ENCODE measurements around the gene NPL. TPM values are rescaled to one million over a fixed set of nuclear protein-coding genes. Genes with fewer than 3 reads are reported as not detected.
A peak's percentile ranks its signal among the peaks of the same experiment; 100 is the strongest.

Gene NPL
- total and polyA plus RNA-seq, 9 of the 15 experiments (the other 6 are each of a cell fraction or from before 2014, with no cell fraction given): 9.9 to 22.3 (median 14.2) TPM

DNA sequence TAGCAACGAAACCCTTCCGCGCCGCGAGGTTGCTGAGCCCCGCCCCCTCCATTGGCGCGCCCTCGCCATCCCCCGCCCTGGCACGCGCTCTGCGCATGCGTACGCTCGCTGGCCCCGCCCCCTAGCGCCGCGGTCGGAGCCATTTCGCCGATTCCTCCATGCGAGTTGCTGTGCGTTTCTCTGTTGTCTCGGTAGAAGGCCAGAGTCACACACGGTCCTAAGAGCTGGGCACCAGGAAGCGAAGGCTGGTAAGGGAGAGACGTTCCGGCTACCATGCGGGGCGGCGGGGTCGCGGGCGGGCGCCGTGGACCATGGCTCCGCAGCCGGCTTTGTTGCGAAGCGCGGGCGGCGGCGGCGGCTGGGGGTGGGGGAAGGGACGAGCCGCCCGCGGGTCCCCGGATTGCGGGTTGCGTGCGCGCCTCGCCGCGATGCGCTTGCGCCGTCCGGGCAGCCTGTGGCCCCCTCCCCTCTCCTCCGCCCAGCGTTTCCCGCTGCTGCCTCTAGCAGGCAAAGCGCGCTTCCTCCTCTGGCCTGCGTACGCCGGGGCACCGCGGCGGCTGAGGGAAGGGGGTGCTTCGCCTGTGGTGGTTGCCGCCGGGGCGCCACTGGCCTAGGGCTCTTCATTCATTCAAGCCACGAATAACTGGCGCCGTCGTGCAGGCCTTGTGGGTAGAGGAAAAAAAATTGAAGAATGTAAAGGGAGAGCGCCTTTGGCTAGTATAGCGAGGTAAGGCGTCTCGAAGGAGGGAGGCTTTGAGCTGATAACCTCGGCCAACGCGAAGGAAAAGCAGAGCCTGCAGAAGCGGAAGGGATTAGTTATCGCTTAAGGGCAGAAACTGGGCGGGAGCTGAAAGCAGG is 49.9 kb downstream of the NPL start, which contains the start of gene DHX9 (continued):
- TF ChIP-seq ZNF41 (CRISPR knock-in tag; conservative IDR thresholded peaks at IDR 0.05) (no peak), WHSC1 (IDR thresholded peaks at IDR 0.05; ENCODE audit: low read length) (no peak), PPARD (CRISPR knock-in tag; IDR thresholded peaks at IDR 0.05) (no peak), ZNF780A (CRISPR knock-in tag; IDR thresholded peaks at IDR 0.05) (no peak), ZKSCAN8 (CRISPR knock-in tag; IDR thresholded peaks at IDR 0.05) (no peak), CC2D1A (IDR thresholded peaks at IDR 0.05) (peak; percentile 77; the same call in 1 of the 2 replicates), RCOR1 (IDR thresholded peaks at IDR 0.05; ENCODE audit: borderline replicate concordance in 1 of 2, low read depth in 2 of 2, low read length in 2 of 2) (peak; percentile 69 to 89; a peak in 3 of 4 replicates), PHF20 (IDR thresholded peaks at IDR 0.05; ENCODE audit: partially characterized antibody) (peak; percentile 63), TFAM (CRISPR knock-in tag; conservative IDR thresholded peaks at IDR 0.05) (no peak), NR3C1 (CRISPR knock-in tag; IDR thresholded peaks at IDR 0.05) (no peak), SOX6 (IDR thresholded peaks at IDR 0.05) (peak; percentile 70), ETV1 (tag; conservative IDR thresholded peaks at IDR 0.05; ENCODE audit: low read depth) (peak; percentile 94)
- TF ChIP-seq, protein P1, sequence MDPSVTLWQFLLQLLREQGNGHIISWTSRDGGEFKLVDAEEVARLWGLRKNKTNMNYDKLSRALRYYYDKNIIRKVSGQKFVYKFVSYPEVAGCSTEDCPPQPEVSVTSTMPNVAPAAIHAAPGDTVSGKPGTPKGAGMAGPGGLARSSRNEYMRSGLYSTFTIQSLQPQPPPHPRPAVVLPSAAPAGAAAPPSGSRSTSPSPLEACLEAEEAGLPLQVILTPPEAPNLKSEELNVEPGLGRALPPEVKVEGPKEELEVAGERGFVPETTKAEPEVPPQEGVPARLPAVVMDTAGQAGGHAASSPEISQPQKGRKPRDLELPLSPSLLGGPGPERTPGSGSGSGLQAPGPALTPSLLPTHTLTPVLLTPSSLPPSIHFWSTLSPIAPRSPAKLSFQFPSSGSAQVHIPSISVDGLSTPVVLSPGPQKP (CRISPR knock-in tag; IDR thresholded peaks at IDR 0.05): no peak
- TF ChIP-seq, protein P2, sequence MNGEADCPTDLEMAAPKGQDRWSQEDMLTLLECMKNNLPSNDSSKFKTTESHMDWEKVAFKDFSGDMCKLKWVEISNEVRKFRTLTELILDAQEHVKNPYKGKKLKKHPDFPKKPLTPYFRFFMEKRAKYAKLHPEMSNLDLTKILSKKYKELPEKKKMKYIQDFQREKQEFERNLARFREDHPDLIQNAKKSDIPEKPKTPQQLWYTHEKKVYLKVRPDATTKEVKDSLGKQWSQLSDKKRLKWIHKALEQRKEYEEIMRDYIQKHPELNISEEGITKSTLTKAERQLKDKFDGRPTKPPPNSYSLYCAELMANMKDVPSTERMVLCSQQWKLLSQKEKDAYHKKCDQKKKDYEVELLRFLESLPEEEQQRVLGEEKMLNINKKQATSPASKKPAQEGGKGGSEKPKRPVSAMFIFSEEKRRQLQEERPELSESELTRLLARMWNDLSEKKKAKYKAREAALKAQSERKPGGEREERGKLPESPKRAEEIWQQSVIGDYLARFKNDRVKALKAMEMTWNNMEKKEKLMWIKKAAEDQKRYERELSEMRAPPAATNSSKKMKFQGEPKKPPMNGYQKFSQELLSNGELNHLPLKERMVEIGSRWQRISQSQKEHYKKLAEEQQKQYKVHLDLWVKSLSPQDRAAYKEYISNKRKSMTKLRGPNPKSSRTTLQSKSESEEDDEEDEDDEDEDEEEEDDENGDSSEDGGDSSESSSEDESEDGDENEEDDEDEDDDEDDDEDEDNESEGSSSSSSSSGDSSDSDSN (IDR thresholded peaks at IDR 0.05; ENCODE audit: borderline replicate concordance in 1 of 2, low read depth in 2 of 2, low read length in 2 of 2): peak; percentile 64 to 94; a peak in 3 of 4 replicates
- TF ChIP-seq, protein P3, sequence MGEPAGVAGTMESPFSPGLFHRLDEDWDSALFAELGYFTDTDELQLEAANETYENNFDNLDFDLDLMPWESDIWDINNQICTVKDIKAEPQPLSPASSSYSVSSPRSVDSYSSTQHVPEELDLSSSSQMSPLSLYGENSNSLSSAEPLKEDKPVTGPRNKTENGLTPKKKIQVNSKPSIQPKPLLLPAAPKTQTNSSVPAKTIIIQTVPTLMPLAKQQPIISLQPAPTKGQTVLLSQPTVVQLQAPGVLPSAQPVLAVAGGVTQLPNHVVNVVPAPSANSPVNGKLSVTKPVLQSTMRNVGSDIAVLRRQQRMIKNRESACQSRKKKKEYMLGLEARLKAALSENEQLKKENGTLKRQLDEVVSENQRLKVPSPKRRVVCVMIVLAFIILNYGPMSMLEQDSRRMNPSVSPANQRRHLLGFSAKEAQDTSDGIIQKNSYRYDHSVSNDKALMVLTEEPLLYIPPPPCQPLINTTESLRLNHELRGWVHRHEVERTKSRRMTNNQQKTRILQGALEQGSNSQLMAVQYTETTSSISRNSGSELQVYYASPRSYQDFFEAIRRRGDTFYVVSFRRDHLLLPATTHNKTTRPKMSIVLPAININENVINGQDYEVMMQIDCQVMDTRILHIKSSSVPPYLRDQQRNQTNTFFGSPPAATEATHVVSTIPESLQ (CRISPR knock-in tag; IDR thresholded peaks at IDR 0.05): peak; percentile 91
- TF ChIP-seq, protein P4, sequence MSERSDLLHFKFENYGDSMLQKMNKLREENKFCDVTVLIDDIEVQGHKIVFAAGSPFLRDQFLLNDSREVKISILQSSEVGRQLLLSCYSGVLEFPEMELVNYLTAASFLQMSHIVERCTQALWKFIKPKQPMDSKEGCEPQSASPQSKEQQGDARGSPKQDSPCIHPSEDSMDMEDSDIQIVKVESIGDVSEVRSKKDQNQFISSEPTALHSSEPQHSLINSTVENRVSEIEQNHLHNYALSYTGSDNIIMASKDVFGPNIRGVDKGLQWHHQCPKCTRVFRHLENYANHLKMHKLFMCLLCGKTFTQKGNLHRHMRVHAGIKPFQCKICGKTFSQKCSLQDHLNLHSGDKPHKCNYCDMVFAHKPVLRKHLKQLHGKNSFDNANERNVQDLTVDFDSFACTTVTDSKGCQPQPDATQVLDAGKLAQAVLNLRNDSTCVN (CRISPR knock-in tag; IDR thresholded peaks at IDR 0.05): 0 out of 2 replicates have a peak, but pooled peaks have one; percentile 6
- TF ChIP-seq, protein P5, sequence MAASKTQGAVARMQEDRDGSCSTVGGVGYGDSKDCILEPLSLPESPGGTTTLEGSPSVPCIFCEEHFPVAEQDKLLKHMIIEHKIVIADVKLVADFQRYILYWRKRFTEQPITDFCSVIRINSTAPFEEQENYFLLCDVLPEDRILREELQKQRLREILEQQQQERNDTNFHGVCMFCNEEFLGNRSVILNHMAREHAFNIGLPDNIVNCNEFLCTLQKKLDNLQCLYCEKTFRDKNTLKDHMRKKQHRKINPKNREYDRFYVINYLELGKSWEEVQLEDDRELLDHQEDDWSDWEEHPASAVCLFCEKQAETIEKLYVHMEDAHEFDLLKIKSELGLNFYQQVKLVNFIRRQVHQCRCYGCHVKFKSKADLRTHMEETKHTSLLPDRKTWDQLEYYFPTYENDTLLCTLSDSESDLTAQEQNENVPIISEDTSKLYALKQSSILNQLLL (CRISPR knock-in tag; IDR thresholded peaks at IDR 0.05; ENCODE audit: borderline replicate concordance): no peak
- TF ChIP-seq, protein P6, sequence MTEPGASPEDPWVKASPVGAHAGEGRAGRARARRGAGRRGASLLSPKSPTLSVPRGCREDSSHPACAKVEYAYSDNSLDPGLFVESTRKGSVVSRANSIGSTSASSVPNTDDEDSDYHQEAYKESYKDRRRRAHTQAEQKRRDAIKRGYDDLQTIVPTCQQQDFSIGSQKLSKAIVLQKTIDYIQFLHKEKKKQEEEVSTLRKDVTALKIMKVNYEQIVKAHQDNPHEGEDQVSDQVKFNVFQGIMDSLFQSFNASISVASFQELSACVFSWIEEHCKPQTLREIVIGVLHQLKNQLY (CRISPR knock-in tag; conservative IDR thresholded peaks at IDR 0.05): peak in 1 of 2 experiments; percentile 87; a peak in 2 of 4 replicates

Data from K562 (cell line).